KMS-11 (cell line): Measurements from ENCODE around the gene PGF.
A peak's percentile ranks its signal among the peaks of the same experiment; 100 is the strongest.

Experiments
- H2AFZ ChIP-seq: fragments of 200-600 bp; sonication (generic); 2 replicates; pipeline ENCODE4 v1.6.1; 2016; ENCODE audit warnings: antibody characterized with exemption, mixed run types, low read depth
- H3K27ac ChIP-seq: fragments of 200-600 bp; sonication (generic); 2 replicates; pipeline ENCODE4 v1.6.1; 2016; ENCODE audit warnings: mild to moderate bottlenecking, mixed run types
- H3K27me3 ChIP-seq: fragments of 200-600 bp; sonication (generic); 2 replicates; pipeline ENCODE4 v1.6.1; 2017; ENCODE audit warnings: mild to moderate bottlenecking, low read depth, mixed run types, moderate library complexity; ENCODE audit not compliant: insufficient read depth
- H3K36me3 ChIP-seq: fragments of 200-600 bp; sonication (generic); 2 replicates; pipeline ENCODE4 v1.6.1; 2017; ENCODE audit warnings: mild to moderate bottlenecking, mixed run types; ENCODE audit not compliant: insufficient read depth
- H3K4me1 ChIP-seq: fragments of 200-600 bp; sonication (generic); 2 replicates; pipeline ENCODE4 v1.6.1; 2016; ENCODE audit warnings: mild to moderate bottlenecking, low read depth, mixed run types; ENCODE audit not compliant: poor library complexity, severe bottlenecking
- H3K4me2 ChIP-seq: fragments of 200-600 bp; sonication (generic); 2 replicates; pipeline ENCODE4 v1.7.0; 2016; ENCODE audit warnings: mild to moderate bottlenecking, mixed run types
- H3K4me3 ChIP-seq: fragments of 200-600 bp; sonication (generic); IDR thresholded peaks from 2 replicates; pipeline ENCODE4 v1.6.1; 2017; ENCODE audit warnings: low read depth, low read length, mixed read lengths; ENCODE audit not compliant: insufficient read depth
- H3K79me2 ChIP-seq: fragments of 200-600 bp; sonication (generic); 2 replicates; pipeline ENCODE4 v1.6.1; 2016; ENCODE audit warnings: low read depth, mixed run types; ENCODE audit not compliant: insufficient read depth
- H3K9ac ChIP-seq: fragments of 200-600 bp; sonication (generic); 2 replicates; pipeline ENCODE4 v1.6.1; 2016; ENCODE audit warnings: mild to moderate bottlenecking, mixed run types
- H4K20me1 ChIP-seq: fragments of 200-600 bp; sonication (generic); 2 replicates; pipeline ENCODE4 v1.6.1; 2016; ENCODE audit warnings: mild to moderate bottlenecking, mixed run types; ENCODE audit not compliant: insufficient read depth
- TF ChIP-seq, protein P1 (sequence below): fragments of 200-600 bp; sonication (generic); conservative IDR thresholded peaks from 2 replicates; pipeline ENCODE4 v1.6.1; 2017; ENCODE audit warnings: low read depth, mild to moderate bottlenecking, antibody characterized with exemption, low read length, moderate library complexity, mixed read lengths

PGF gene

GRCh38 chr14:74909501-74909900 lies 45.9 kb downstream of the PGF start:
- no peaks in the 10 kb centered on the region for H3K36me3 ChIP-seq

DNA sequence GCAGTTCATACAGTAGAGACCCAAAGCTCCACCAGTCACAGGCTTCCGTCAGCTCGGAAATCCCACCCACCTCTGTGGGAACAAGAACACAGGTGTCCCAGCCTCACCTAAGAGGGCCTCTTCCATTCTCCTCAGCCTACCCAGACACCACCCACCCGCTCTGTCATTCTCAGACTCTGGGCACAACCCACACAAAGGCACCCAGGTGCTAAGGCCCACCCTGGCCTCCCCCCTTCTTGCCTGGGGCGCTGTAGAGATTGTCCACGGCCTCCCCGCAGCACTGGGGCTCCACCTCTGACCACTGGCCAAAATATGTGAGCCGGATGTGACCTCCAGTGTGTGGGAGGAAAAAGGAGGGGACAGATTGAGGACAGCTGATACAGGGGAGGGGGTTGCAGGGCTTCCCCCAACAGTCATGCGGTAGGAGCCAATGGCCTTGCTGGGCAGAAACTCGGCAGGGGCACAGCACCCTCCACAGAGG lies 46.5 kb downstream of the PGF start:
- no peak overlapping the region for H3K27ac ChIP-seq
- no peaks in the 10 kb centered on the region for H3K27me3 ChIP-seq
- TF ChIP-seq, protein P1, sequence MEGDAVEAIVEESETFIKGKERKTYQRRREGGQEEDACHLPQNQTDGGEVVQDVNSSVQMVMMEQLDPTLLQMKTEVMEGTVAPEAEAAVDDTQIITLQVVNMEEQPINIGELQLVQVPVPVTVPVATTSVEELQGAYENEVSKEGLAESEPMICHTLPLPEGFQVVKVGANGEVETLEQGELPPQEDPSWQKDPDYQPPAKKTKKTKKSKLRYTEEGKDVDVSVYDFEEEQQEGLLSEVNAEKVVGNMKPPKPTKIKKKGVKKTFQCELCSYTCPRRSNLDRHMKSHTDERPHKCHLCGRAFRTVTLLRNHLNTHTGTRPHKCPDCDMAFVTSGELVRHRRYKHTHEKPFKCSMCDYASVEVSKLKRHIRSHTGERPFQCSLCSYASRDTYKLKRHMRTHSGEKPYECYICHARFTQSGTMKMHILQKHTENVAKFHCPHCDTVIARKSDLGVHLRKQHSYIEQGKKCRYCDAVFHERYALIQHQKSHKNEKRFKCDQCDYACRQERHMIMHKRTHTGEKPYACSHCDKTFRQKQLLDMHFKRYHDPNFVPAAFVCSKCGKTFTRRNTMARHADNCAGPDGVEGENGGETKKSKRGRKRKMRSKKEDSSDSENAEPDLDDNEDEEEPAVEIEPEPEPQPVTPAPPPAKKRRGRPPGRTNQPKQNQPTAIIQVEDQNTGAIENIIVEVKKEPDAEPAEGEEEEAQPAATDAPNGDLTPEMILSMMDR = no peak
- H3K79me2 ChIP-seq = no peaks in the 10 kb centered on the region
- H3K4me3 ChIP-seq = no peak overlapping the region
- no peak overlapping the region for H3K4me2 ChIP-seq
- no peaks in the 10 kb centered on the region for H3K4me1 ChIP-seq
- no peak overlapping the region for H3K9ac ChIP-seq
- no peaks in the 10 kb centered on the region for H3K36me3 ChIP-seq
- no peak overlapping the region for H2AFZ ChIP-seq
- no peaks in the 10 kb centered on the region for H4K20me1 ChIP-seq

More at GRCh38 chr14:74909501-74909900, 45.9 kb downstream of the PGF start:
- Histone ChIP-seq H3K4me2 (no peak overlapping the region), H3K27ac (no peak overlapping the region), H3K79me2 (no peaks in the 10 kb centered on the region), H2AFZ (no peak overlapping the region), H3K27me3 (no peaks in the 10 kb centered on the region), H4K20me1 (no peaks in the 10 kb centered on the region), H3K4me3 (no peak overlapping the region), H3K4me1 (no peaks in the 10 kb centered on the region), H3K9ac (no peak overlapping the region)
- TF ChIP-seq, protein P1 = no peak

GRCh38 chr14:74907744-74908143 lies 47.7 kb downstream of the PGF start:
- Histone ChIP-seq H3K79me2 (no peaks in the 10 kb centered on the region), H3K4me1 (no peaks in the 10 kb centered on the region), H4K20me1 (no peaks in the 10 kb centered on the region), H3K27ac (no peak overlapping the region), H3K4me3 (no peak overlapping the region), H3K4me2 (no peak overlapping the region), H3K9ac (no peak overlapping the region), H3K27me3 (no peaks in the 10 kb centered on the region), H2AFZ (no peak overlapping the region), H3K36me3 (no peaks in the 10 kb centered on the region)
- TF ChIP-seq, protein P1 = no peak

GRCh38 chr14:74906925-74907521 lies 48.4 kb downstream of the PGF start:
- Histone ChIP-seq H3K36me3 (no peaks in the 10 kb centered on the region), H3K4me3 (no peak overlapping the region), H3K4me1 (no peaks in the 10 kb centered on the region), H2AFZ (no peak overlapping the region), H3K9ac (no peak overlapping the region), H4K20me1 (no peaks in the 10 kb centered on the region), H3K4me2 (no peak overlapping the region), H3K79me2 (no peaks in the 10 kb centered on the region), H3K27ac (no peak overlapping the region), H3K27me3 (no peaks in the 10 kb centered on the region)
- TF ChIP-seq, protein P1 = peak; percentile 35
